MM.1S (cell line): ENCODE data around the gene KLC1.

ENCODE experiments used
- DNase-seq: peaks from one replicate; pipeline ENCODE4 v3.0.0-alpha.2; 2015
- H2AFZ ChIP-seq: fragments of 300-600 bp; sonication (generic); 2 replicates; pipeline ENCODE4 v1.6.0; 2016; ENCODE audit warnings: antibody characterized with exemption, low read length
- H3F3A ChIP-seq: fragments of 300-600 bp; sonication (generic); 2 replicates; pipeline ENCODE4 v1.6.1; 2016; ENCODE audit warnings: mild to moderate bottlenecking, antibody characterized with exemption, low read length, moderate library complexity, mixed read lengths; ENCODE audit not compliant: insufficient read depth
- H3K27ac ChIP-seq: fragments of 300-600 bp; sonication (generic); 2 replicates; pipeline ENCODE4 v1.5.1; 2016; ENCODE audit warnings: mild to moderate bottlenecking, low read length
- H3K27me3 ChIP-seq: fragments of 300-600 bp; sonication (generic); replicated peaks from 2 replicates; pipeline ENCODE4 v1.6.0; 2016; ENCODE audit warnings: low read length; ENCODE audit not compliant: insufficient read depth
- H3K36me3 ChIP-seq: fragments of 300-600 bp; sonication (generic); replicated peaks from 2 replicates; pipeline ENCODE4 v1.6.1; 2016; ENCODE audit warnings: mild to moderate bottlenecking, low read length, mixed read lengths; ENCODE audit not compliant: insufficient read depth
- H3K4me1 ChIP-seq: fragments of 300-600 bp; sonication (generic); 2 replicates; pipeline ENCODE4 v1.6.1; 2016; ENCODE audit warnings: low read length, mixed read lengths
- H3K4me2 ChIP-seq: fragments of 300-600 bp; sonication (generic); 2 replicates; pipeline ENCODE4 v1.6.0; 2016; ENCODE audit warnings: low read depth, low read length
- H3K4me3 ChIP-seq: fragments of 300-600 bp; sonication (generic); 2 replicates; pipeline ENCODE4 v1.5.1; 2016; ENCODE audit warnings: low read length, mixed read lengths
- H3K79me2 ChIP-seq: fragments of 300-600 bp; sonication (generic); 2 replicates; pipeline ENCODE4 v1.6.1; 2016; ENCODE audit warnings: mixed run types, low read length, mixed read lengths
- H3K9ac ChIP-seq: fragments of 300-600 bp; sonication (generic); 2 replicates; pipeline ENCODE4 v1.6.1; 2016; ENCODE audit warnings: low read length, mixed read lengths
- H3K9me2 ChIP-seq: fragments of 300-600 bp; sonication (generic); replicated peaks from 2 replicates; pipeline ENCODE4 v1.6.1; 2016; ENCODE audit warnings: mild to moderate bottlenecking, low read length, mixed read lengths; ENCODE audit not compliant: insufficient read depth
- H3K9me3 ChIP-seq: fragments of 300-600 bp; sonication (generic); replicated peaks from 2 replicates; pipeline ENCODE4 v1.6.1; 2016; ENCODE audit warnings: mild to moderate bottlenecking, low read length, mixed read lengths; ENCODE audit not compliant: insufficient read depth
- H4K20me1 ChIP-seq: fragments of 300-600 bp; sonication (generic); 2 replicates; pipeline ENCODE4 v1.6.1; 2016; ENCODE audit warnings: mild to moderate bottlenecking, low read length, moderate library complexity, mixed read lengths; ENCODE audit not compliant: insufficient read depth
- EZH2 ChIP-seq: fragments of 300-600 bp; sonication (generic); optimal IDR thresholded peaks from 2 replicates; pipeline ENCODE3; 2017; ENCODE audit warnings: low read depth, mild to moderate bottlenecking, antibody characterized with exemption, low read length, mixed read lengths
- EZH2phosphoT487 ChIP-seq: fragments of 300-600 bp; sonication (generic); IDR thresholded peaks from 2 replicates; pipeline ENCODE4 v1.6.1; 2018; ENCODE audit warnings: antibody characterized with exemption, low read length
- TF ChIP-seq, protein P1 (sequence below): fragments of 300-600 bp; sonication (generic); IDR thresholded peaks from 2 replicates; pipeline ENCODE4 v1.5.1; 2016; ENCODE audit warnings: antibody characterized with exemption, low read length, mixed read lengths

The KLC1 gene

DNA sequence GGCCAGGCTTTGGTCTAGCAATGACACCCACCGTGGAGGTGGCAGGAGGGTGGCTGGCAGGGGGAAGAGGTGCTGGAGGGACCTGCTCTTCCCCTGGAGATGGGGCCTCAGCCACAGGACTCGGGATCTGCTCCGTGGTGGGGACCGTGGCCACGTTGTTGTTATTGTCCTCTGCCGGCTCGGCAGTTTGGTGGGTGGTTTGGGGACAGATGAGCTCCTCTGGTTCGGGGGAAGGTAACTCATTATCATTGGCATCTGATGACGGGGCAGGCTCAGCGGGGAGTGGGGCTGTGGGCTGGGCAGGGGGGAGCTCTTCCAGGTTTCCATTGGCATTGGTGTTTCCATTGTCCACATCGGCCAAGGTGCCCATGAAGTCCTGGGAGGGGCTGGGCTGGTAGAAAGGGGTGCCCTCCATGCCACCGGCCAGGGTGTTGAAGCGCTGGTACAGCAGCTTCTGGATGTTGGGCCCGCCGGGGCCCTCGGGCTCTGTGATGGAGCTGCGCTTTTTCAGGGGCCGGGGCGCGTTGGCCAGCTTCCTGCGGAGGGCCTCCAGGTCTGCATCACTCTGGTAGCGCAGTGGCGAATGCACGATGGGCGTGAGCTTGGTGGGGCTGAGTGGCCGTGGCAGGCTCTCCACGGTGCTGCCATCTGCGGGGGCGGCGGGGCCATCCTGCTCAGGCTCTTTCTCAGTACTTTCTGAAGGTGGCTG lies 110.9 kb downstream of the KLC1 start:
- Histone ChIP-seq H3K4me1 (no peaks in the 10 kb centered on the region), H4K20me1 (no peaks in the 10 kb centered on the region), H3K79me2 (no peaks in the 10 kb centered on the region), H3F3A (no peaks in the 10 kb centered on the region), H3K9ac (no peak overlapping the region), H3K4me3 (no peak overlapping the region), H3K9me3 (no peaks in the 10 kb centered on the region), H2AFZ (no peak overlapping the region), H3K4me2 (no peak overlapping the region), H3K27me3 (no peaks in the 10 kb centered on the region), H3K27ac (no peak overlapping the region), H3K9me2 (no peaks in the 10 kb centered on the region), H3K36me3 (no peaks in the 10 kb centered on the region)
- TF ChIP-seq, protein P1, sequence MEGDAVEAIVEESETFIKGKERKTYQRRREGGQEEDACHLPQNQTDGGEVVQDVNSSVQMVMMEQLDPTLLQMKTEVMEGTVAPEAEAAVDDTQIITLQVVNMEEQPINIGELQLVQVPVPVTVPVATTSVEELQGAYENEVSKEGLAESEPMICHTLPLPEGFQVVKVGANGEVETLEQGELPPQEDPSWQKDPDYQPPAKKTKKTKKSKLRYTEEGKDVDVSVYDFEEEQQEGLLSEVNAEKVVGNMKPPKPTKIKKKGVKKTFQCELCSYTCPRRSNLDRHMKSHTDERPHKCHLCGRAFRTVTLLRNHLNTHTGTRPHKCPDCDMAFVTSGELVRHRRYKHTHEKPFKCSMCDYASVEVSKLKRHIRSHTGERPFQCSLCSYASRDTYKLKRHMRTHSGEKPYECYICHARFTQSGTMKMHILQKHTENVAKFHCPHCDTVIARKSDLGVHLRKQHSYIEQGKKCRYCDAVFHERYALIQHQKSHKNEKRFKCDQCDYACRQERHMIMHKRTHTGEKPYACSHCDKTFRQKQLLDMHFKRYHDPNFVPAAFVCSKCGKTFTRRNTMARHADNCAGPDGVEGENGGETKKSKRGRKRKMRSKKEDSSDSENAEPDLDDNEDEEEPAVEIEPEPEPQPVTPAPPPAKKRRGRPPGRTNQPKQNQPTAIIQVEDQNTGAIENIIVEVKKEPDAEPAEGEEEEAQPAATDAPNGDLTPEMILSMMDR: no peak
- TF ChIP-seq EZH2phosphoT487 (no peak), EZH2 (no peak)
- no peak for DNase-seq

GRCh38 chr14:103740991-103741689 lies 112.1 kb downstream of the KLC1 start:
- Histone ChIP-seq H3K79me2 (no peaks in the 10 kb centered on the region), H3F3A (no peaks in the 10 kb centered on the region), H3K4me2 (no peak overlapping the region), H3K4me1 (no peaks in the 10 kb centered on the region), H2AFZ (no peak overlapping the region), H3K4me3 (no peak overlapping the region), H3K27ac (no peak overlapping the region), H3K9me3 (no peaks in the 10 kb centered on the region), H4K20me1 (no peaks in the 10 kb centered on the region), H3K27me3 (no peaks in the 10 kb centered on the region), H3K9me2 (no peaks in the 10 kb centered on the region), H3K36me3 (no peaks in the 10 kb centered on the region), H3K9ac (no peak overlapping the region)
- TF ChIP-seq EZH2phosphoT487 (no peak), EZH2 (no peak)
- TF ChIP-seq, protein P1: no peak
- DNase-seq: no peak

GRCh38 chr14:103741876-103742275 lies 112.9 kb downstream of the KLC1 start:
- Histone ChIP-seq H3K27me3 (no peaks in the 10 kb centered on the region), H3F3A (no peaks in the 10 kb centered on the region), H3K4me2 (no peak overlapping the region), H3K36me3 (no peaks in the 10 kb centered on the region), H3K9ac (no peak overlapping the region), H3K9me2 (no peaks in the 10 kb centered on the region), H3K4me3 (no peak overlapping the region), H4K20me1 (no peaks in the 10 kb centered on the region), H3K4me1 (no peaks in the 10 kb centered on the region), H3K27ac (no peak overlapping the region), H2AFZ (no peak overlapping the region), H3K9me3 (no peaks in the 10 kb centered on the region), H3K79me2 (no peaks in the 10 kb centered on the region)
- TF ChIP-seq EZH2phosphoT487 (no peak), EZH2 (no peak)
- TF ChIP-seq, protein P1: no peak
- no peak for DNase-seq
